ENCODE data around the gene GRIP2. TPM values are rescaled to one million over a fixed set of nuclear protein-coding genes. Genes with fewer than 3 reads are reported as not detected.
A peak's percentile ranks its signal among the peaks of the same experiment; 100 is the strongest.

Gene GRIP2
- total and polyA plus RNA-seq, 2 of the 4 experiments (the other 2 are of a cell fraction): 0.05 TPM; not detected in 1

- Histone ChIP-seq H4K8ac (ENCODE audit: low read depth in 2 of 2, low read length in 2 of 2) (no peak overlapping the region), H2BK15ac (ENCODE audit: low read depth, low read length) (no peak overlapping the region), H3K4me3 (ENCODE audit: insufficient read depth, low read depth, low read length) (no peak overlapping the region), H2BK5ac (ENCODE audit: low read depth, low read length, poor library complexity, severe bottlenecking) (no peak overlapping the region), H4K5ac (ENCODE audit: low read depth, low read length) (no peak overlapping the region), H3K4ac (ENCODE audit: low read depth, low read length) (no peak overlapping the region; the same call in 1 of the 2 replicates), H3K9me1 (ENCODE audit: insufficient read depth, low read length) (peaks cover 27% of the 10 kb centered on the region), H3K79me1 (ENCODE audit: low read depth in 1 of 2, low read length in 2 of 2) (peaks cover 11 to 21% of the 10 kb centered on the region in 2 experiments), H2BK120ac (ENCODE audit: low read depth, low read length) (no peak overlapping the region), H2AK9ac (replicated peaks; ENCODE audit: low read depth, low read length, poor library complexity) (peak overlapping the region; percentile 46), H3K27me3 (ENCODE audit: control insufficient read depth, insufficient read depth, low read length) (no peaks in the 10 kb centered on the region), H2AK5ac (ENCODE audit: low read depth, low read length) (no peak overlapping the region), H3K9me3 (ENCODE audit: control insufficient read depth, insufficient read depth, low read length) (no peaks in the 10 kb centered on the region), H3K18ac (ENCODE audit: low read depth, low read length) (no peak overlapping the region), H3K36me3 (ENCODE audit: control insufficient read depth, insufficient read depth, low read length) (peaks cover 47% of the 10 kb centered on the region), H2BK20ac (ENCODE audit: low read depth, low read length) (no peak overlapping the region), H2AFZ (replicated peaks; ENCODE audit: low read length, poor library complexity) (no peak overlapping the region), H4K91ac (ENCODE audit: insufficient read depth, low read depth, low read length) (no peak overlapping the region), H4K20me1 (ENCODE audit: insufficient read depth, low read length) (peaks cover 4% of the 10 kb centered on the region; the same call in 1 of the 2 replicates), H3K4me1 (ENCODE audit: control insufficient read depth, insufficient read depth, low read length) (peaks cover 18% of the 10 kb centered on the region), H3K27ac (ENCODE audit: insufficient read depth, low read length) (no peak overlapping the region), H3K9ac (ENCODE audit: low read depth, low read length) (no peak overlapping the region), H3K23ac (ENCODE audit: low read depth, low read length) (no peak overlapping the region), H3K56ac (ENCODE audit: extremely low read depth, insufficient read depth, low read length) (no peak overlapping the region), H3K14ac (replicated peaks; ENCODE audit: low read depth, low read length) (no peak overlapping the region), H3K4me2 (ENCODE audit: low read depth, low read length) (no peak overlapping the region)
- ChIA-PET POLR2A (ENCODE audit: unreplicated experiment) (no interaction called here), CTCF (no interaction called here)
- dilution Hi-C loops (cut with HindIII; ENCODE audit: low sequenced_read_pairs, unreplicated experiment): no loop called here
- in situ Hi-C loops (cut with MboI; ENCODE audit: low sequenced_read_pairs): no loop called here
- no peak for ATAC-seq (ENCODE audit: low read depth)
- no peak for TF ChIP-seq RCOR1 (IDR thresholded peaks at IDR 0.05; ENCODE audit: insufficient replicate concordance, low read length)
- TF ChIP-seq NFE2L2 (IDR thresholded peaks at IDR 0.05; ENCODE audit: low read depth, low read length): no peak
- no peak for TF ChIP-seq BHLHE40 (IDR thresholded peaks at IDR 0.05; ENCODE audit: low read depth, low read length)
- no peak for TF ChIP-seq RFX5 (IDR thresholded peaks at IDR 0.05; ENCODE audit: low read depth, low read length)
- no peak for TF ChIP-seq ELK1 (IDR thresholded peaks at IDR 0.05; ENCODE audit: borderline replicate concordance, low read depth, low read length)
- no peak for TF ChIP-seq SMC3 (IDR thresholded peaks at IDR 0.05; ENCODE audit: low read depth, low read length)
- TF ChIP-seq CHD1 (IDR thresholded peaks at IDR 0.05; ENCODE audit: low read depth, low read length): no peak
- no peak for TF ChIP-seq CEBPB (IDR thresholded peaks at IDR 0.05; ENCODE audit: low read depth, low read length)
- TF ChIP-seq FOS (IDR thresholded peaks at IDR 0.05; ENCODE audit: low read depth, low read length): no peak
- no peak for TF ChIP-seq CTCF (conservative IDR thresholded peaks at IDR 0.05; ENCODE audit: low read depth, low read length)
- no TSS peak for BruUV-seq (replicated peaks)
- WGBS, 2 experiments (ENCODE audit: extremely low coverage in 2 of 2, insufficient read length in 1 of 2): 90% methylated on average over 2 of the region's 15 CpGs; no CpG with 5 or more reads in 1 of the 2 experiments
- intact Hi-C loops (cut with micrococcal nuclease): no loop called here
- no peak for DNase-seq
Measured at GRCh38 chr3:14448756-14449727, 91.1 kb downstream of the GRIP2 start.

All from IMR-90 (cell line).